ENCODE results near the gene MCM6. TPM values are rescaled to one million over a fixed set of nuclear protein-coding genes. Genes with fewer than 3 reads are reported as not detected.

The MCM6 gene
- total RNA-seq, 1 experiment from 2014 or later = 84.8 TPM

- Histone ChIP-seq H3K27me3 (ENCODE audit: insufficient read depth, low read length) (no peaks in the 10 kb centered on the region), H2AFZ (ENCODE audit: low read depth, low read length, poor library complexity, severe bottlenecking) (no peak overlapping the region), H3K79me2 (ENCODE audit: insufficient read depth, low read length) (no peaks in the 10 kb centered on the region), H3K9me3 (ENCODE audit: control insufficient read depth in 1 of 2, insufficient read depth in 1 of 2, low read depth in 1 of 2, low read length in 2 of 2) (no peaks in the 10 kb centered on the region), H3K27ac (ENCODE audit: low read depth, low read length) (no peak overlapping the region), H3K4me2 (ENCODE audit: low read length) (no peak overlapping the region), H3K36me3 (ENCODE audit: control insufficient read depth in 1 of 2, insufficient read depth in 2 of 2, low read length in 2 of 2) (no peaks in the 10 kb centered on the region), H3K9ac (ENCODE audit: low read length) (no peak overlapping the region), H3K4me1 (ENCODE audit: control insufficient read depth in 1 of 2, insufficient read depth in 2 of 2, low read length in 2 of 2) (no peaks in the 10 kb centered on the region), H3K4me3 (replicated peaks in 1 of 2; ENCODE audit: low read depth in 1 of 2, low read length in 2 of 2) (no peak overlapping the region), H3K9me2 (ENCODE audit: insufficient read depth) (no peaks in the 10 kb centered on the region), H4K20me1 (ENCODE audit: insufficient read depth) (no peaks in the 10 kb centered on the region)
- TF ChIP-seq SP1 (IDR thresholded peaks at IDR 0.05; ENCODE audit: low read depth) = no peak
- no peak for TF ChIP-seq EGR1 (IDR thresholded peaks at IDR 0.05; ENCODE audit: low read depth)
- no peak for TF ChIP-seq ATF3 (IDR thresholded peaks at IDR 0.05)
- no peak for TF ChIP-seq CBX3 (IDR thresholded peaks at IDR 0.05; ENCODE audit: low read depth)
- TF ChIP-seq JUND (IDR thresholded peaks at IDR 0.05) = no peak
- no peak for TF ChIP-seq YY1 (IDR thresholded peaks at IDR 0.05; ENCODE audit: extremely low read depth, insufficient replicate concordance, low read depth, low read length)
- TF ChIP-seq MAX (IDR thresholded peaks at IDR 0.05) = no peak
- no peak for TF ChIP-seq EZH2phosphoT487 (IDR thresholded peaks at IDR 0.05; ENCODE audit: borderline replicate concordance)
- TF ChIP-seq ELF1 (IDR thresholded peaks at IDR 0.05; ENCODE audit: borderline replicate concordance, low read depth) = no peak
- no peak for TF ChIP-seq POLR2A (IDR thresholded peaks at IDR 0.05; ENCODE audit: borderline replicate concordance, extremely low read depth, insufficient read depth, insufficient read length)
- no peak for TF ChIP-seq SRF (IDR thresholded peaks at IDR 0.05; ENCODE audit: low read depth)
- DNase-seq (ENCODE audit: low read depth, low spot score) = no peak
- ChIA-PET RAD21 (ENCODE audit: low non-redundant PET in 1 of 2, low total read pairs in 2 of 2, uncharacterized antibody in 2 of 2, unreplicated experiment in 2 of 2) (interaction anchor here in 1 of 2 experiments (0.7 kb wide), 1 partner anchor 631 kb away, joined by 5 read pairs; no protein-coding TSS in a partner anchor), POLR2A (no interaction called here), CTCF (no interaction called here)
- ATAC-seq = no peak
- intact Hi-C loops (cut with micrococcal nuclease) = no loop called here
- BruUV-seq (replicated peaks) = no TSS peak
These were observed 49.7 kb downstream of the MCM6 start for GRCh38 chr2:135826544-135826943.

- intact Hi-C loops (cut with micrococcal nuclease) = no loop called here
- H3K27ac ChIP-seq (ENCODE audit: low read depth, low read length) = no peak overlapping the region
- no peaks in the 10 kb centered on the region for H3K27me3 ChIP-seq (ENCODE audit: insufficient read depth, low read length)
- TF ChIP-seq JUND (IDR thresholded peaks at IDR 0.05) (no peak), ATF3 (IDR thresholded peaks at IDR 0.05) (no peak), ZFX (IDR thresholded peaks at IDR 0.05) (no peak), REST (IDR thresholded peaks at IDR 0.05; ENCODE audit: low read depth) (no peak)
- no peaks in the 10 kb centered on the region for H3K9me3 ChIP-seq (ENCODE audit: control insufficient read depth in 1 of 2, insufficient read depth in 1 of 2, low read depth in 1 of 2, low read length in 2 of 2)
- H4K20me1 ChIP-seq (ENCODE audit: insufficient read depth) = no peaks in the 10 kb centered on the region
- no peak overlapping the region for H3K9ac ChIP-seq (ENCODE audit: low read length)
- H2AFZ ChIP-seq (ENCODE audit: low read depth, low read length, poor library complexity, severe bottlenecking) = no peak overlapping the region
- ATAC-seq (no peak), DNase-seq (ENCODE audit: low read depth, low spot score) (no peak)
- no peaks in the 10 kb centered on the region for H3K79me2 ChIP-seq (ENCODE audit: insufficient read depth, low read length)
- POLR2A ChIA-PET = no interaction called here
- H3K4me3 ChIP-seq (replicated peaks in 1 of 2; ENCODE audit: low read depth in 1 of 2, low read length in 2 of 2) = no peak overlapping the region
- H3K9me2 ChIP-seq (ENCODE audit: insufficient read depth) = no peaks in the 10 kb centered on the region
- no TSS peak for BruUV-seq (replicated peaks)
- CTCF ChIA-PET = no interaction called here
- H3K4me2 ChIP-seq (ENCODE audit: low read length) = no peak overlapping the region
- no peaks in the 10 kb centered on the region for H3K36me3 ChIP-seq (ENCODE audit: control insufficient read depth in 1 of 2, insufficient read depth in 2 of 2, low read length in 2 of 2)
- H3K4me1 ChIP-seq (ENCODE audit: control insufficient read depth in 1 of 2, insufficient read depth in 2 of 2, low read length in 2 of 2) = no peaks in the 10 kb centered on the region
- RAD21 ChIA-PET (ENCODE audit: low non-redundant PET in 1 of 2, low total read pairs in 2 of 2, uncharacterized antibody in 2 of 2, unreplicated experiment in 2 of 2) = no interaction called here
These were observed 50.6 kb downstream of the MCM6 start for GRCh38 chr2:135825550-135826176.

Measured in HCT116 (cell line).